Skin of body (tissue), 2 donors: ENCODE results near the gene FBXL4. TPM values are rescaled to one million over a fixed set of nuclear protein-coding genes. Genes with fewer than 3 reads are reported as not detected.

Source experiments
- DNase-seq: peaks from one replicate; lab custom pipeline; 2025; lab: John Stamatoyannopoulos, UW
- total RNA-seq: library from RNA; depleted of rRNA; stranded (reverse); fragments of >200 nt; gene quantifications from one replicate; pipeline ENCODE4 v1.2.3, GENCODE V29; 2014

Gene FBXL4
- total RNA-seq, 1 donor from 2014 or later = 16.7 TPM

DNA sequence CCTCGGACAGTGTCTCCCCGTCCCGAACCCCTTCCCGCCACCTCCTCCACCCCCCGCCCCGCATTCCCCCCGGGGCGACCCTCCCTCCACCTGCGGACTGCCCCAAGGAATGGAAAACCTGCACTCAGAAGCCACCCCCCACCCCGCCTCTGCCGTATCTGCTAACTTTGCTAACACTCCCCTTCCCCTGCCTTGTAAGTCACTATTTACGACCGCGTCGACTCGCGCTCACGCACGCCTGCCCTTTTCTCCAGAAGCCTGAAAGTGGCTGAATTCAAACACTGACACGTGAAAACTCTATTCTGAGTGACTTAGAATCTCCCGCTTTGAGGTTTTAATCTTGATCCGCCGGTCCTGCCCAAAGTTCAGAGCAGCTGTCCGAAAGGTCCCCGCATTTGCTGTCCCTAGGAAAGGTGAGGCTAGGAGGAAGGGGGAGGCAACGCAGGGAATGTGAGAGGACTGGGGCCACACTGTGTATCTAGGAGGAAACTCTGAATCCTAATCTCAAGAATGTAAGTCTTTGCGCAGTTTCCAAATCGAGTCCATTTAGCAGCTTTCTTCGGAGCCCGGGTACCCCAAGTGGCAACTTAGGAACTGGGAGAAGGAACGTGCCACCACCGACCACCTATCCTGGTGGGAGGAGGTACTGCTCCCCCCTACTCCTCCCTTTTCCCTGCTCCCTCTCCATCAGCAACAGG lies 122.7 kb downstream of the FBXL4 start:
- DNase-seq = no peak

DNA sequence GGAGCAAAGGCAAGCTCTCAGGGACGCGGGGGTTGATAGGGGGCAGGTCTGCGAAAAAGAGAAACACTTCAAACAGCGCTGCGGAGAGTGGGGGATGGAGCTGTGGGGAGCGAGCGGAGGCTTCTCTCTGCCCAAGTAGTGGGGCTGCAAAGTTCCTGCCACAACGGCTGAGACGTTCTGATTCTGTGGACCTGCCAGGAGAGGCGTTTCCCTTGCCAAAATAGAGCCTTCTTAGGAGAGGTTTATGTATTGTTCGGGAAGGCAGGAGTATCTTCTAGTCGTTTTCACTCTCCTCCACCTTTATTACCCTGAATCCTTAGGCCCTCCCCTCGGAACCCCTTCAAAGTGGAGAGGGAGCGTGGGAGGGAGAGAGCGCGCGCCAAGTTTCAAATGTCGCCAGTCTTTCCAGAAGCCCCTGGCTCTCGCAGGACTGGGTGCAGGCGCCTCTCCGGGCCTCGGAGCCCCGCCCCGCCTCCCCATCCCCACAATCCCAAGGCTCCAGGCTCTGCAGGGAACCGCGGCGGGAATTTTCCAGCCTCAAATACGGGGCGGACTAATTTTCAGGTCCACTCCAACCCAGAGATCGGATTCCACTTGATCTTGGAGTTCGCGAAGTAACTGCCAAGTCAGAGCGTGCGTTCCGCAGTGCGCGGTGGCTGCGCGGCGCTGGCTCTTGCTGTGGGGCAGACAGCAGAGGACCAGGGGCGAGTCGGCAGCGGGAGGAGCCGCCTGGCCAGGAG lies 123.4 kb downstream of the FBXL4 start:
- DNase-seq = no peak

DNA sequence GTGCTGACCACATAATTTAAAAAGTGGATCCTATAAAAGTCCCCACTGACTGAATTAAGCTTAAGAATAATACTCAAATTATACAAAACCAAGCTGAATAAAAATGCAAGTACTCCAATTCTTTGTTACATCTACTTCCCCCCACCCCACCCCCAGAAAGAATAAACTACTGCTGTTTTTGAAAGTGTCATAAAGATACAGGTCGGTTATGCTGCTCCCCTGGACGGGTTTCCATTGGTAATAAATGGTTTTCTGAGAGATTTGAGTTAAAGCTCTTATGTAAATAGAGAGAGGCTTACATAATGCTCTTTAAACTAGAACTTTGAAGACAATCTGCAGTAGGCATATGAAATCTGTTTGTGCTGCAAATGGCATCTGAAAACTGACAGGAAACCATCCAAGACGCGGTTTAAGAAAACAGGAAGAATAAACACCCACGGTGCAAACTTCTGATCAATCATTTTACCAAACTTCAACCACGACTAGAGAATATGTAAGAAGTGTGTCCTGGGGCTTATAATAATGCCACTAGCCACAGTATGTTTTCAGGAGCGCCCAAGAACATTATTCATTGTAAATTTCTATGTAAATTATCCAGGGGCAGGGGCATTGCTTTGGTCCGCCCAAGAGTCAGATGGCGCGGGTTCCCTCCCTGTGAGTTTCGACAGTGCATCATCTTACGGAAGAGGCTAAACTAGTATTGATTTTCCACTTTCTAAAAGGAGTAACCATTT lies 124.2 kb downstream of the FBXL4 start:
- no peak for DNase-seq

DNA sequence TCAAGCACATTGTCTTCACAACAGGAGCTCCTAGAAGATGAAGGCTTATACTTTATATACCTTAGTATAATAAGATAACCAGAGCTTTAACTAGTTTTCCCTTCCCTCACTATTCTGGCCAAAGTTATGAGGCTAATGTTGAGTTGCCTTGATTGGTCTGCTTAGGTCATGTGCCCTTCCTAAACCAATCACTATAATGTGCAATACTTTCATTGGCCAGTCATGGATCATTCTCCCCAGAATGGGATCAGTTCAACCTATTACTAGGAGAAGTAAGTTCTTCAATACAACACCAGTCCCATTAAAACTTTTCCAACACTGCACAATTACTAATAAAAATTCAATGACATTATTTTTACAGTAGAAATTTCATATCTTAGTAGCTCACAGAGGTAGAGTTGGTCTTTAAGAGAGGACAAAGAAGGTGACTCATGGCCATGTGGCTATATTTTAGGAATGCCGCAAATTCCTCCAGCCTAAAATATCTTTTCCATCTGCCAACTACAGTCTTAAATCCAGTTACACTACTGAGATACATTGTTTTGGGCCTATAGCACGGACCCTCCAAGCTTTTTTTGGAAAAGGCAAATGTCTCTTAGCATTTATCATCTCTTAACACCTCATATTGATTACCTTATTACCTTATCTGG lies 125.9 kb downstream of the FBXL4 start:
- DNase-seq = no peak

Other genes starting within 250 kb of the FBXL4 start
- 0.49 TPM for gene POU3F2, start 113.4 kb downstream of the FBXL4 start, total RNA-seq